Ramos (cell line): Measurements from ENCODE around the gene ABHD10.

Source experiments
- in situ Hi-C: fragments of 300-500 bp; cut with MboI; formaldehyde crosslinking; loops from one replicate; pipeline ENCODE4 v1.14.3; 2022; ENCODE audit warnings: low sequenced_read_pairs; ENCODE audit not compliant: unreplicated experiment

ABHD10 gene

GRCh38 chr3:111998636-111999483 is 20.0 kb downstream of the ABHD10 start, which contains the start of gene TAGLN3:
TSS of gene TAGLN3 (plus strand) at chr3:111998922. CDS start at chr3:111999423, 501 bp downstream.
- in situ Hi-C loops, result no loop called here

GRCh38 chr3:111999484-112000324 is 20.9 kb downstream of the ABHD10 start:
- in situ Hi-C loops, result no loop called here

- in situ Hi-C loops, result no loop called here
Measured at GRCh38 chr3:112000367-112000771, 21.5 kb downstream of the ABHD10 start.

GRCh38 chr3:112000966-112001365 is 22.1 kb downstream of the ABHD10 start:
- in situ Hi-C loops, result no loop called here

GRCh38 chr3:112001526-112001925 is 22.7 kb downstream of the ABHD10 start:
- in situ Hi-C loops, result no loop called here

GRCh38 chr3:112002096-112002971 is 23.5 kb downstream of the ABHD10 start:
- in situ Hi-C loops, result no loop called here

- in situ Hi-C loops, result no loop called here
Measured at GRCh38 chr3:112003321-112004080, 24.7 kb downstream of the ABHD10 start.

- in situ Hi-C loops, result no loop called here
Measured at GRCh38 chr3:112004187-112004586, 25.4 kb downstream of the ABHD10 start.

GRCh38 chr3:112004669-112005068 is 25.8 kb downstream of the ABHD10 start:
- in situ Hi-C loops, result no loop called here

- in situ Hi-C loops, result no loop called here
Measured at GRCh38 chr3:112005091-112005672, 26.4 kb downstream of the ABHD10 start.

GRCh38 chr3:112007633-112008032 is 28.8 kb downstream of the ABHD10 start:
- in situ Hi-C loops, result no loop called here

GRCh38 chr3:112009670-112010069 is 30.8 kb downstream of the ABHD10 start:
- in situ Hi-C loops, result no loop called here

- in situ Hi-C loops, result no loop called here
Measured at GRCh38 chr3:112010636-112011035, 31.8 kb downstream of the ABHD10 start.

GRCh38 chr3:112011376-112011940 is 32.6 kb downstream of the ABHD10 start:
- in situ Hi-C loops, result no loop called here

GRCh38 chr3:112012205-112012992 is 33.6 kb downstream of the ABHD10 start:
- in situ Hi-C loops, result no loop called here

GRCh38 chr3:112013058-112013783 is 34.4 kb downstream of the ABHD10 start:
- in situ Hi-C loops, result no loop called here

GRCh38 chr3:112013784-112014143 is 34.9 kb downstream of the ABHD10 start:
- in situ Hi-C loops, result no loop called here
